ENCODE data around the gene TEKT3.

Gene TEKT3

GRCh38 chr17:15341966-15342365 lies 569 bp upstream of the TEKT3 start:
- peaks cover 8% of the 10 kb centered on the region for H3K27me3 ChIP-seq (ENCODE audit: low read depth, low read length)
- H3K4me3 ChIP-seq (ENCODE audit: low read length) = no peak overlapping the region
- no peaks in the 10 kb centered on the region for H3K4me1 ChIP-seq (ENCODE audit: low read length)
- H3K79me2 ChIP-seq (ENCODE audit: low read length) = no peaks in the 10 kb centered on the region
- no peaks in the 10 kb centered on the region for H3K9me3 ChIP-seq (ENCODE audit: insufficient read depth, low read length)
- H3K27ac ChIP-seq (ENCODE audit: low read length) = no peak overlapping the region
- no peak overlapping the region for H2AFZ ChIP-seq (ENCODE audit: low read depth, low read length)
- no peak overlapping the region for H3K4me2 ChIP-seq (ENCODE audit: low read length)
- H3K9ac ChIP-seq (ENCODE audit: low read length) = no peak overlapping the region
- H3K36me3 ChIP-seq (replicated peaks; ENCODE audit: low read depth, low read length) = no peaks in the 10 kb centered on the region
- TF ChIP-seq CTCF (IDR thresholded peaks at IDR 0.05; ENCODE audit: low read depth, low read length) = no peak
- TF ChIP-seq EZH2phosphoT487 (IDR thresholded peaks at IDR 0.05; ENCODE audit: low read depth) = no peak
- no peaks in the 10 kb centered on the region for H4K20me1 ChIP-seq (ENCODE audit: insufficient read depth, low read length)

- Histone ChIP-seq H3K27me3 (ENCODE audit: low read depth, low read length) (peaks cover 8% of the 10 kb centered on the region), H3K9me3 (ENCODE audit: insufficient read depth, low read length) (no peaks in the 10 kb centered on the region), H3K79me2 (ENCODE audit: low read length) (no peaks in the 10 kb centered on the region), H3K9ac (ENCODE audit: low read length) (no peak overlapping the region), H3K4me2 (ENCODE audit: low read length) (no peak overlapping the region), H3K27ac (ENCODE audit: low read length) (no peak overlapping the region), H2AFZ (ENCODE audit: low read depth, low read length) (no peak overlapping the region), H3K36me3 (replicated peaks; ENCODE audit: low read depth, low read length) (no peaks in the 10 kb centered on the region), H3K4me1 (ENCODE audit: low read length) (no peaks in the 10 kb centered on the region), H3K4me3 (ENCODE audit: low read length) (no peak overlapping the region), H4K20me1 (ENCODE audit: insufficient read depth, low read length) (no peaks in the 10 kb centered on the region)
- TF ChIP-seq EZH2phosphoT487 (IDR thresholded peaks at IDR 0.05; ENCODE audit: low read depth) = no peak
- no peak for TF ChIP-seq CTCF (IDR thresholded peaks at IDR 0.05; ENCODE audit: low read depth, low read length)
Observed at GRCh38 chr17:15340966-15341365, 431 bp downstream of the TEKT3 start.

DNA sequence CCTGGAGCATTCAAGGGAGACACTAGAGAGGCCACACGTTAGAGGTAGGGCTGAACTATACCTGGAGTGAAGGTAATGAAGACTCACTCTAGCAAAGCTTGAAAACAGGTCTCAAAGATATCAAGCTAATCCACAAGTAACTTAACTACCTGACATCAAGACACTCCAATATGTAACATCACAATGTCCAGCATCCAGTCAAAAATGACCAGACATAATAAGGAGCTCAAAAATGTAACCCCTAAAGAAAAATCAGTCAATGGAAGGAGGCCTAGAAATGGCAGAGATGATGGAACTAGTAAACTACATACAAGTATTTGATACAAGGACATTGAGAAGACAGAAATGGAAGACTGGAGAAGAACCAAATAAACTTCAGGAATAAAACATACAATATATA lies 6.0 kb downstream of the TEKT3 start:
- Histone ChIP-seq H3K27ac (ENCODE audit: low read length) (no peak overlapping the region), H3K9me3 (ENCODE audit: insufficient read depth, low read length) (no peaks in the 10 kb centered on the region), H3K79me2 (ENCODE audit: low read length) (no peaks in the 10 kb centered on the region), H3K4me2 (ENCODE audit: low read length) (no peak overlapping the region), H3K4me1 (ENCODE audit: low read length) (no peaks in the 10 kb centered on the region), H2AFZ (ENCODE audit: low read depth, low read length) (no peak overlapping the region), H4K20me1 (ENCODE audit: insufficient read depth, low read length) (no peaks in the 10 kb centered on the region), H3K4me3 (ENCODE audit: low read length) (no peak overlapping the region), H3K27me3 (ENCODE audit: low read depth, low read length) (no peaks in the 10 kb centered on the region), H3K36me3 (replicated peaks; ENCODE audit: low read depth, low read length) (no peaks in the 10 kb centered on the region), H3K9ac (ENCODE audit: low read length) (no peak overlapping the region)
- TF ChIP-seq EZH2phosphoT487 (IDR thresholded peaks at IDR 0.05; ENCODE audit: low read depth) (no peak), CTCF (IDR thresholded peaks at IDR 0.05; ENCODE audit: low read depth, low read length) (no peak)

DNA sequence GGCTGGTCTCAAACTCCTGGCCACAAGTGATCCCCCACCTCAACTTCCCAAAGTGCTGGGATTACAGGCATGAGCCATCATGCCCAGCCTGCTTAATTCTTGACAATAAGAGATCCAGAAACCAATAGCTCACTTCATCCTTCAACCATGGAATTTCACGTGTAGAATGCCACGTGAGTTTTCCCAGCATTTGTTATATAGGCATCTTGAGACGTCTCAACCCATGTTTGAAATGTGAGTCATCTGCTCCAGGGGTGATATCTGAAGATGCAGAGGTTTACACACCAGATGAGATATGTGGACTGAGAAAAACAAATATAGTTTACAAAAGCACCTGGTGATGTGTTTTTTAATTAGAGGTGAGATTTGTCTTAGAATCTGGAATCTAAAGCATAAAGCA lies 7.1 kb downstream of the TEKT3 start:
- Histone ChIP-seq H4K20me1 (ENCODE audit: insufficient read depth, low read length) (no peaks in the 10 kb centered on the region), H3K27me3 (ENCODE audit: low read depth, low read length) (no peaks in the 10 kb centered on the region), H3K4me2 (ENCODE audit: low read length) (no peak overlapping the region), H3K4me1 (ENCODE audit: low read length) (no peaks in the 10 kb centered on the region), H3K9ac (ENCODE audit: low read length) (no peak overlapping the region), H3K4me3 (ENCODE audit: low read length) (no peak overlapping the region), H3K27ac (ENCODE audit: low read length) (no peak overlapping the region), H3K79me2 (ENCODE audit: low read length) (no peaks in the 10 kb centered on the region), H2AFZ (ENCODE audit: low read depth, low read length) (no peak overlapping the region), H3K9me3 (ENCODE audit: insufficient read depth, low read length) (no peaks in the 10 kb centered on the region), H3K36me3 (replicated peaks; ENCODE audit: low read depth, low read length) (no peaks in the 10 kb centered on the region)
- TF ChIP-seq EZH2phosphoT487 (IDR thresholded peaks at IDR 0.05; ENCODE audit: low read depth) (no peak), CTCF (IDR thresholded peaks at IDR 0.05; ENCODE audit: low read depth, low read length) (no peak)
